ENCODE data around the gene PHKA2.

DNA sequence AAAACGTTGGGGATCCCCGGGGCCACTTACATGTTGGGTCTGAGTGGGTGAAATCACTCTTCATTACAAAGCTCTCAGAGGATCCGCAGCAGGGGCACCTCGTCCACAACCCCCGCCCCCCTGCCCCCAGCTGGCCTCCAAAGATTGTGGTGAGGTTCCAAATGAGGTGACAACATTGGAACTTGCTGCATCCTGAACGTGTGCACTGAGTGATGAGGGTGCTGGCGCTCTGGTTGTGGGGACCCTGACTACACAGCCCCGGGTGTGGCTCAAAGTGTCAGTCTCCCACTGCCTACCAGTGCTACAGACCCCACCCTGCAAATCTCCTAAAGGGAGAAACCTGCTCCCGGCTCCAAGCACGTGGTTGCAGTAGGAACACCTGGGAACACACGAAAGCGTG, 111.9 kb downstream of the PHKA2 start:
- TF ChIP-seq, protein P1, sequence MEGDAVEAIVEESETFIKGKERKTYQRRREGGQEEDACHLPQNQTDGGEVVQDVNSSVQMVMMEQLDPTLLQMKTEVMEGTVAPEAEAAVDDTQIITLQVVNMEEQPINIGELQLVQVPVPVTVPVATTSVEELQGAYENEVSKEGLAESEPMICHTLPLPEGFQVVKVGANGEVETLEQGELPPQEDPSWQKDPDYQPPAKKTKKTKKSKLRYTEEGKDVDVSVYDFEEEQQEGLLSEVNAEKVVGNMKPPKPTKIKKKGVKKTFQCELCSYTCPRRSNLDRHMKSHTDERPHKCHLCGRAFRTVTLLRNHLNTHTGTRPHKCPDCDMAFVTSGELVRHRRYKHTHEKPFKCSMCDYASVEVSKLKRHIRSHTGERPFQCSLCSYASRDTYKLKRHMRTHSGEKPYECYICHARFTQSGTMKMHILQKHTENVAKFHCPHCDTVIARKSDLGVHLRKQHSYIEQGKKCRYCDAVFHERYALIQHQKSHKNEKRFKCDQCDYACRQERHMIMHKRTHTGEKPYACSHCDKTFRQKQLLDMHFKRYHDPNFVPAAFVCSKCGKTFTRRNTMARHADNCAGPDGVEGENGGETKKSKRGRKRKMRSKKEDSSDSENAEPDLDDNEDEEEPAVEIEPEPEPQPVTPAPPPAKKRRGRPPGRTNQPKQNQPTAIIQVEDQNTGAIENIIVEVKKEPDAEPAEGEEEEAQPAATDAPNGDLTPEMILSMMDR (IDR thresholded peaks at IDR 0.05; ENCODE audit: low read depth, low read length) = no peak
- no peak for TF ChIP-seq EZH2phosphoT487 (IDR thresholded peaks at IDR 0.05; ENCODE audit: low read depth)

All from OCI-LY3 (cell line).